K562 (cell line): ENCODE data around the gene GAB1. TPM values are rescaled to one million over a fixed set of nuclear protein-coding genes. Genes with fewer than 3 reads are reported as not detected.

Experiments
- ATAC-seq: fragments of 200-7000 bp; cut with Tn5 transposase; 3 replicates; pipeline ENCODE4 v1.9.1; 2020; ENCODE audit warnings: moderate library complexity
- BruUV-seq: library from RNA; stranded (reverse); fragments of 400-500 nt; replicated peaks from 2 replicates; lab custom pipeline; 2021; lab: Mats Ljungman, UMichigan
- CTCF ChIA-PET: fragments of 300-600 bp; formaldehyde crosslinking; extraction: SDS; loops from one replicate; lab custom pipeline; 2021; ENCODE audit warnings: low intra/inter-chr PET ratio; lab: Yijun Ruan, JAX
- POLR2A ChIA-PET: fragments of 300-600, 350-650 bp; sonication (Branson Sonifier 250); formaldehyde crosslinking; extraction: SDS; loops from one replicate; lab custom pipeline; 2021; ENCODE audit warnings: antibody characterized with exemption, inconsistent platforms; lab: Yijun Ruan, JAX
- DNase-seq, 4 experiments: peaks; one replicate each; pipeline versions ENCODE4 v3.0.0 to v3.0.0-alpha.2; 2011 to 2018; ENCODE audit warnings: low spot score in 3 of 4, mixed read lengths in 3 of 4; ENCODE audit errors: extremely low read depth in 1 of 4
- FAIRE-seq: peaks from 2 replicates; lab custom pipeline; 2011; peaks lifted over from hg19 to GRCh38; lab: Jason Lieb, UNC
- H2AFZ ChIP-seq: 2 replicates; pipeline ENCODE4 v1.6.0; 2011; ENCODE audit warnings: low read depth, low read length, control low read depth, inconsistent platforms
- H3K27ac ChIP-seq: fragments of 200-600 bp; 3 replicates; pipeline ENCODE4 v1.8.0; 2011; ENCODE audit warnings: low read depth, mild to moderate bottlenecking, control low read depth, inconsistent platforms, low read length, moderate library complexity, mixed read lengths; ENCODE audit errors: extremely low read depth
- H3K27me3 ChIP-seq, 2 experiments: fragments of 300-600 bp in 1 of 2; 2 replicates in 1 of 2; 3 replicates in 1 of 2; pipeline versions ENCODE4 v1.6.0 to v1.8.0; 2011; ENCODE audit warnings: inconsistent platforms in 2 of 2, low read length in 2 of 2, mild to moderate bottlenecking in 1 of 2, mixed read lengths in 1 of 2, moderate library complexity in 1 of 2; ENCODE audit not compliant: control insufficient read depth in 2 of 2, insufficient read depth in 2 of 2
- H3K36me3 ChIP-seq: fragments of 300-600 bp; 3 replicates; pipeline ENCODE4 v1.8.0; 2011; ENCODE audit warnings: mild to moderate bottlenecking, low read length, inconsistent platforms; ENCODE audit not compliant: control insufficient read depth, insufficient read depth
- H3K4me1 ChIP-seq, 2 experiments: fragments of 200-600 bp in 1 of 2; replicated peaks in 1 of 2; 2 replicates in 1 of 2; 3 replicates in 1 of 2; pipeline versions ENCODE4 v1.5.1 to v1.8.0; 2011; ENCODE audit warnings: inconsistent platforms in 2 of 2, low read length in 2 of 2, mild to moderate bottlenecking in 1 of 2, mixed read lengths in 1 of 2, moderate library complexity in 1 of 2; ENCODE audit not compliant: control insufficient read depth in 2 of 2, insufficient read depth in 2 of 2
- H3K4me2 ChIP-seq: 2 replicates; pipeline ENCODE4 v1.6.1; 2011; ENCODE audit warnings: low read length, control low read depth, inconsistent platforms, mixed read lengths; ENCODE audit not compliant: insufficient read depth
- H3K4me3 ChIP-seq: fragments of 200-600 bp; sonication (generic), shearing (Covaris generic); 2 replicates; pipeline ENCODE4 v1.5.1; 2016; ENCODE audit warnings: control low read depth, inconsistent platforms
- H3K79me2 ChIP-seq: fragments of 200-600 bp; 3 replicates; pipeline ENCODE4 v1.8.0; 2011; ENCODE audit warnings: low read length, inconsistent platforms; ENCODE audit not compliant: control insufficient read depth, insufficient read depth
- H3K9ac ChIP-seq, 2 experiments: 2 replicates each; pipeline versions ENCODE4 v1.6.0 to v1.6.1; 2011; ENCODE audit warnings: low read depth in 2 of 2, low read length in 2 of 2, control low read depth in 1 of 2, inconsistent platforms in 1 of 2, mild to moderate bottlenecking in 1 of 2, mixed read lengths in 1 of 2; ENCODE audit not compliant: insufficient read depth in 1 of 2
- H3K9me1 ChIP-seq: one replicate; pipeline ENCODE4 v1.6.0; 2011; ENCODE audit warnings: inconsistent platforms, mild to moderate bottlenecking, low read length, moderate library complexity; ENCODE audit not compliant: control insufficient read depth, insufficient read depth
- H3K9me3 ChIP-seq: replicated peaks from 2 replicates; pipeline ENCODE4 v1.5.1; 2011; ENCODE audit warnings: low read depth, low read length, inconsistent platforms; ENCODE audit not compliant: control insufficient read depth, insufficient read depth
- H4K20me1 ChIP-seq: replicated peaks from 2 replicates; pipeline ENCODE4 v1.6.1; 2011; ENCODE audit warnings: low read length, inconsistent platforms, mixed read lengths; ENCODE audit not compliant: control insufficient read depth, insufficient read depth
- FOXP1 ChIP-seq: sonication (generic); formaldehyde crosslinking; IDR thresholded peaks from 2 replicates; pipeline ENCODE4 v1.8.0; 2022; ENCODE audit warnings: mild to moderate bottlenecking, missing genetic modification reagents
- MNT ChIP-seq, 2 experiments: fragments of 450-650 bp; conservative IDR thresholded peaks; 2 replicates each; pipeline ENCODE4 v1.6.1; 2017; ENCODE audit warnings: mild to moderate bottlenecking in 2 of 2, moderate library complexity in 2 of 2
- SMAD3 ChIP-seq: fragments of 450-650 bp; formaldehyde crosslinking; conservative IDR thresholded peaks from 2 replicates; pipeline ENCODE4 v1.4.0; 2020; ENCODE audit warnings: mild to moderate bottlenecking
- WGBS: fragments of 100-300 bp; shearing (Covaris generic); methylation state at CpG from one replicate; pipeline ENCODE4 v1.1.6; 2016; ENCODE audit warnings: low coverage, mixed read lengths; ENCODE audit not compliant: insufficient coverage; ENCODE audit errors: missing lambda C conversion rate; 5-methylcytosine and 5-hydroxymethylcytosine counted together
- in situ Hi-C: fragments of 300-500 bp; cut with MboI; formaldehyde crosslinking; loops from 4 replicates; pipeline ENCODE4 v1.15.0; 2018; ENCODE audit warnings: inconsistent platforms, mixed read lengths
- intact Hi-C: fragments of 100-400 bp; cut with micrococcal nuclease; formaldehyde crosslinking; loops from 2 replicates; pipeline ENCODE4 v1.14.2; 2022
- microRNA-seq: library from miRNA; unstranded; fragments of <30 nt; microRNA quantifications from one replicate; pipeline ENCODE4, GENCODE V29; 2018; ENCODE audit warnings: borderline microRNAs expressed
- polyA plus RNA-seq, 8 experiments: library from polyadenylated mRNA; depleted of rRNA in 4 of 8; stranded (reverse) in 5 of 8; unstranded in 3 of 8; fragments of >200 nt; fragmentation: Nextera tagmentation in 2 of 8; fragmentation: Illumina TruSeq in 1 of 8; extraction: Ambion mirVana in 2 of 8; extraction: Trizol in 1 of 8; gene quantifications; 2 replicates each; pipeline versions ENCODE4 v1.2.1 to v1.2.3, GENCODE V29; 2011 to 2014; ENCODE audit warnings: inconsistent platforms in 1 of 8, missing spikeins in 1 of 8
- small RNA-seq: library from RNA; depleted of rRNA; stranded (forward); fragments of <200 nt; gene quantifications from one replicate; pipeline ENCODE3, GENCODE V24; 2014
- total RNA-seq, 7 experiments: library from RNA; depleted of rRNA in 6 of 7; stranded (reverse); fragments of >200 nt in 6 of 7; fragmentation: Illumina TruSeq in 2 of 7; extraction: Trizol in 2 of 7; gene quantifications; 2 replicates each; pipeline versions ENCODE4 v1.2.1 to v1.2.3, GENCODE V29; 2011 to 2021; ENCODE audit warnings: low replicate concordance in 1 of 7

Gene GAB1
- total and polyA plus RNA-seq, 9 of the 15 experiments (the other 6 are each of a cell fraction or from before 2014, with no cell fraction given) = 1.3 to 14.6 (median 7.5) TPM

- intact Hi-C loops (loop anchor here (10.0 kb wide), 1 partner anchor 617 kb away; no protein-coding TSS in a partner anchor), in situ Hi-C loops (no loop called here)
- Histone ChIP-seq H3K27ac (peak overlapping the region; percentile 16; the same call in 1 of the 3 replicates), H3K79me2 (peaks cover 90% of the 10 kb centered on the region), H3K9ac (no peak overlapping the region), H3K4me3 (no peak overlapping the region), H3K4me2 (no peak overlapping the region), H3K27me3 (no peaks in the 10 kb centered on the region), H3K9me3 (no peaks in the 10 kb centered on the region), H3K36me3 (peaks cover 64% of the 10 kb centered on the region), H4K20me1 (peaks cover 11% of the 10 kb centered on the region), H3K4me1 (peaks cover 0 to 8% of the 10 kb centered on the region in 2 experiments; a peak in 3 of 5 replicates), H2AFZ (no peak overlapping the region), H3K9me1 (no peaks in the 10 kb centered on the region)
- ChIA-PET CTCF (no interaction called here), POLR2A (no interaction called here)
- WGBS = 87% methylated on average over 2 of the region's 2 CpGs
- no TSS peak for BruUV-seq
- TF ChIP-seq SMAD3 (CRISPR knock-in tag) (no peak), FOXP1 (no peak), MNT (conservative IDR thresholded peaks at IDR 0.05) (no peak)
- no peak for ATAC-seq
- DNase-seq = no peak
- FAIRE-seq = no peak
These were observed 181.1 kb downstream of the GAB1 start for GRCh38 chr4:143517764-143518163.

Small RNA genes lying within 50 kb of the gene (microRNA-seq; reads per million reads assigned to microRNA genes)
- 1.1 reads per million, percentile 10 among the genes with 10 or more reads in this experiment for gene MIR3139

Small RNA genes lying within 50 kb of the gene (small RNA-seq; reads per million reads assigned to genes)
- gene MIR3139 (not detected), gene RF00019 (not detected)

Other genes starting within 250 kb of the GAB1 start
- 9.1 and 12.6 TPM in 2 replicates for gene USP38, start 152.0 kb upstream of the GAB1 start, total RNA-seq (2014; rRNA removed)
- 19.2 and 20.0 TPM in 2 replicates for gene USP38, start 152.0 kb upstream of the GAB1 start, total RNA-seq (2014; rRNA removed; fragmentation: Illumina TruSeq; extraction: Trizol)
- gene USP38, start 152.0 kb upstream of the GAB1 start, total RNA-seq (2015; rRNA removed; fragmentation: Illumina TruSeq; extraction: Trizol) = 20.6 and 20.9 TPM in 2 replicates
- gene USP38, start 152.0 kb upstream of the GAB1 start, total RNA-seq (2021) = 18.8 and 21.3 TPM in 2 replicates
- gene USP38, start 152.0 kb upstream of the GAB1 start, polyA plus RNA-seq (2011; rRNA removed) = 13.1 and 17.8 TPM in 2 replicates
- gene USP38, start 152.0 kb upstream of the GAB1 start, polyA plus RNA-seq (2014; fragmentation: Illumina TruSeq; extraction: Trizol) = 10.1 and 11.2 TPM in 2 replicates
- 1 to 10 TPM; 4.2 to 4.7 TPM for gene USP38, start 152.0 kb upstream of the GAB1 start, polyA plus RNA-seq (2014; fragmentation: Nextera tagmentation; extraction: Ambion mirVana)
- gene USP38, start 152.0 kb upstream of the GAB1 start, polyA plus RNA-seq (2014; rRNA removed) = 6.9 and 8.0 TPM in 2 replicates
- 32.1 and 34.6 TPM in 2 replicates for gene SMARCA5, start 176.8 kb downstream of the GAB1 start, total RNA-seq (2014; rRNA removed)
- gene SMARCA5, start 176.8 kb downstream of the GAB1 start, total RNA-seq (2014; rRNA removed; fragmentation: Illumina TruSeq; extraction: Trizol) = 57.8 and 61.6 TPM in 2 replicates
- 48.0 and 50.4 TPM in 2 replicates for gene SMARCA5, start 176.8 kb downstream of the GAB1 start, total RNA-seq (2015; rRNA removed; fragmentation: Illumina TruSeq; extraction: Trizol)
- 43.3 and 46.1 TPM in 2 replicates for gene SMARCA5, start 176.8 kb downstream of the GAB1 start, total RNA-seq (2021)
- 18.2 and 25.8 TPM in 2 replicates for gene SMARCA5, start 176.8 kb downstream of the GAB1 start, polyA plus RNA-seq (2011; rRNA removed)
- gene SMARCA5, start 176.8 kb downstream of the GAB1 start, polyA plus RNA-seq (2014; fragmentation: Illumina TruSeq; extraction: Trizol) = 35.1 and 39.7 TPM in 2 replicates
- gene SMARCA5, start 176.8 kb downstream of the GAB1 start, polyA plus RNA-seq (2014; fragmentation: Nextera tagmentation; extraction: Ambion mirVana) = 10 to 100 TPM; 21.6 to 23.1 TPM
- gene SMARCA5, start 176.8 kb downstream of the GAB1 start, polyA plus RNA-seq (2014; rRNA removed) = 26.5 and 31.6 TPM in 2 replicates